Epithelial cell of esophagus (primary cell): ENCODE measurements around the gene INTS11.

Experiments
- DNase-seq: peaks from one replicate; pipeline ENCODE4 v3.0.0; 2010; ENCODE audit warnings: low read depth
- H3K4me3 ChIP-seq: 2 replicates; pipeline ENCODE4 v1.5.1; 2011; ENCODE audit warnings: mild to moderate bottlenecking, low read length, control low read depth
- TF ChIP-seq, protein P1 (sequence below): IDR thresholded peaks from 2 replicates; pipeline ENCODE4 v1.5.1; 2011; ENCODE audit warnings: low read depth, mild to moderate bottlenecking, low read length, control low read depth, inconsistent platforms; ENCODE audit not compliant: insufficient read depth; ENCODE audit errors: missing control alignments

Gene INTS11

GRCh38 chr1:1356796-1357401 lies 32.4 kb upstream of the INTS11 start:
- H3K4me3 ChIP-seq: no peak overlapping the region
- no peak for DNase-seq
- TF ChIP-seq, protein P1, sequence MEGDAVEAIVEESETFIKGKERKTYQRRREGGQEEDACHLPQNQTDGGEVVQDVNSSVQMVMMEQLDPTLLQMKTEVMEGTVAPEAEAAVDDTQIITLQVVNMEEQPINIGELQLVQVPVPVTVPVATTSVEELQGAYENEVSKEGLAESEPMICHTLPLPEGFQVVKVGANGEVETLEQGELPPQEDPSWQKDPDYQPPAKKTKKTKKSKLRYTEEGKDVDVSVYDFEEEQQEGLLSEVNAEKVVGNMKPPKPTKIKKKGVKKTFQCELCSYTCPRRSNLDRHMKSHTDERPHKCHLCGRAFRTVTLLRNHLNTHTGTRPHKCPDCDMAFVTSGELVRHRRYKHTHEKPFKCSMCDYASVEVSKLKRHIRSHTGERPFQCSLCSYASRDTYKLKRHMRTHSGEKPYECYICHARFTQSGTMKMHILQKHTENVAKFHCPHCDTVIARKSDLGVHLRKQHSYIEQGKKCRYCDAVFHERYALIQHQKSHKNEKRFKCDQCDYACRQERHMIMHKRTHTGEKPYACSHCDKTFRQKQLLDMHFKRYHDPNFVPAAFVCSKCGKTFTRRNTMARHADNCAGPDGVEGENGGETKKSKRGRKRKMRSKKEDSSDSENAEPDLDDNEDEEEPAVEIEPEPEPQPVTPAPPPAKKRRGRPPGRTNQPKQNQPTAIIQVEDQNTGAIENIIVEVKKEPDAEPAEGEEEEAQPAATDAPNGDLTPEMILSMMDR: no peak

DNA sequence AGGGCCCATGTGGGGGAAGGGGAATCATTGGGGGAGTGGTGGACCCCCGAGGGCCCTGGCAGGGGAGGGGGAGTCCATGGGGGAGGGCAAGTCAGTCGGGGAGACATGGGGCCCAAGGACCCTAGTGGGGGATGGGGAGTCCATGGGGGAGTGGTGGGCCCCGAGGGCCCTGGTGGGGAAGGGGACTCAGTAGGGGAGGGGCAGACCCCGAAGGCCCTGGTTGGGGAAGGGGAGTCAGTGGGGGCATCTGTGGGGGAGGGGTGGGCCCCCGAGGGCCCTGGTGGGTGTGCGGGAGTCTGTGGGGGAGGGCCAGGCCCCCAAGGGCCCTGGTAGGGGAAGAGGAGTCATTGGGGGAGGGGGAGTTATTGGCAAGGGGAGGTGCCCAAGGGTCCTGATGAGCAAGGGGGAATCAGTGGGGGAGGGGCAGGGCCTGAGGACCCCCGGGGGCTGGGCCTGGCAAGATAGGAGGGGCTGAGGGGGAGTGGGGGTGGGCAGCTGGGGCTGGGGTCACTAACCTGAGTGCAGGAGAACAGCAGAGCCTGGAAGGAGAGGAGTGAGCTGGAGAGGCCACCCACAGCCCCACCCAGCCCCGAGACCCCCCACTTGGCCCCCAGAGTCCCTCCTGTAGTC lies 31.8 kb upstream of the INTS11 start:
- no peak for DNase-seq
- TF ChIP-seq, protein P1: no peak
- no peak overlapping the region for H3K4me3 ChIP-seq

DNA sequence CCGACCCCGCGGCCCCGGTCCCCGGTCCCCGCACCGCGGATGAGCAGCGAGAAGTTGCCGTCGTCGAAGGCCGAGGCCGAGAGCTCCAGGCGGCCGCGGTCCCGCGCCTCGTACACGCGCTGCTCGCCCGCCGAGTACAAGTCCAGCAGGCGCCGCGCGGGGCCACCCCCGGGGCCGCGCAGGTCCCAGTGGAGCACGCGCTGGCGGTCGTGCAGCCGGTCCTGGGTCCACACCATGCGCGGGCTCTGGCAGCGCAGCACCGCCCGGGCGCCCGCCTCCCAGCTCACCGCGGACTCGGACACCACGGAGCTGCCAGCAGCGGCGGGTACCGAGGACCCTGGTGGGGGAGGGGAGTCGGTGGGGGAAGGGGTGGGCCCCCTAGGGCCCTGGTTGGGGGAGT lies 31.0 kb upstream of the INTS11 start:
- peak; percentile 41 for DNase-seq
- TF ChIP-seq, protein P1: no peak
- no peak overlapping the region for H3K4me3 ChIP-seq

DNA sequence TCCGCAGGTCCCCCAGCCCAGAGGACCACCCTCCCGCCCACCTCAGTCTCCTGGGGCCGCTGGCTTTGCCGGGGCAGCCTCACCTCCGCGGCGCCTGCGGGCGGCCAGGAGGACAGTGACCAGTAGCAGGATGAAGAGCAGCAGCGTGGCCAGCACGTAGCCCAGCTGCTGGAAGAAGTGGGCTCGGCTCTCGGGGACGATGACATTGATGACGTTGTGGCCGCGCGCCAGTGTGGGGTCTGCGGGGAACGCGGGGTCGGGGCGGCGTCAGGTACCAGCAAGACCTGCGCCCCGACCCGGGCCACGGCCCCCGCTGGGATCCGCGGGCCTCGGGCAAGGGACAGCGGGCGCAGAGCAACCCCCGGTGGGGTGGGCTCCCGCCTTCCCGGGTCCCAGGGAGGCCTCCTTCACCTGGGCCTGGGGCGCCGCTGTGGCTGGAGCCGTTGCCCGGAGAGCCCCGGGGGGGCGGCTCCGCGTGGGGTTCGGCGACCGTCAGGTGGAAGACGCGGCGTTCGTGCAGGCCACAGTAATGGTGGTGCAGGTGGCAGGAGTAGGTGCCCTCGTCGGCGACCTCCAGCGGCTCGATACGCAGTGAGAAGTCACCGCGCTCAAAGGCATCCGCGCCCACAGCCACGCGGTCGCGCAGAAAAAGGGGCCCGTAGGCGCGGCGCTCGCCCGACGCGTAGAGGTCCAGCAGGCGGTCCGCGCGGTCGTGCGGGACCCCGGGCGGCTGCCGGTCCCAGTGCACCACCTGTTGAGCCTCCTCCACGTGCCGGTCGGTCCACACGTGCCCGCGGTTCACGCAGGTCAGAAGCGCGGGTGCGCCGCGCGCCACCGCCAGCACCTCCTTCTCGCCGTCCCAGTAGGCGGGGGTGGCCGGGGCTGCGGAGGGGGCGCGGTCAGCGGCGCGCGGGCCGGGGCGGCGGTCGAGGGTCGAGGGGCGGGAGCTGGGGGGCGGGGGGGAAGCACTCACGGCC lies 30.1 kb upstream of the INTS11 start:
- no peak for DNase-seq
- TF ChIP-seq, protein P1: no peak
- no peak overlapping the region for H3K4me3 ChIP-seq

GRCh38 chr1:1353389-1354151 lies 29.1 kb upstream of the INTS11 start:
- no peak overlapping the region for H3K4me3 ChIP-seq
- TF ChIP-seq, protein P1: no peak
- DNase-seq: no peak

DNA sequence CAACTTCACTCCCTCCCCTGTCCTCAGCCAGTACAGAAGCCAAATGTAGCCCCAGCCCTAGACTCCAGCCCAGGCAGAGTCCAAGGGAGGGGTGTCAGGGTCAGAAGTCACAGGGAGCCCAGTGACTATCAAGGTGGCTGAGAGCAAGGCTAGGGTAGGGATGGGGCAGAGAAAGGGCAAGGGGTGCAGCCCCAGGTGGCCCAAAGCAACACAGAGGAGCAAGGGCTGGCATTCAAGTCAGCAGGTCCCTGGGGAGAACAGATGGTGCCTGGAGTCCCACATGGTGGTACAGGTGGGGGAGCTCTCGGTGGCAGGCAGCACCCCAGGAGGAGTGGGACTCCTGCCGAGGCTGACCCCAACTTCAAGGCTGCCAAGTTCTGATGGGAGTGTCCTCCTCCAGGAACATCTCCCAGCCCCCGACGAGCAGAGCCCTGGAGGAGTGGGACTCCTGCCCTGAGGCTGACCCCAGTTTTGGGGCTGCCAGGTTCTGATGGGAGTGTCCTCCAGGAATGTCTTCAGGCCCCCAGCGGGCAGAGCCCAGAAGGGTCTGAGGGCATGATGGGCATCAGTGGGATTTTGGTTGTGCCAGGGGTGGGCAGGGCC lies 28.4 kb upstream of the INTS11 start:
- DNase-seq: no peak
- TF ChIP-seq, protein P1: no peak
- H3K4me3 ChIP-seq: no peak overlapping the region
